GM18505 (cell line): ENCODE results near the gene PLD1.

Experiments
- ATAC-seq: cut with Tn5 transposase; IDR thresholded peaks from one replicate; pipeline ENCODE4 v1.9.1; 2021; ENCODE audit not compliant: unreplicated experiment
- POLR2A ChIP-seq: IDR thresholded peaks from 4 replicates; pipeline ENCODE4 v1.6.1; 2011; ENCODE audit warnings: borderline replicate concordance; ENCODE audit not compliant: insufficient read depth, insufficient read length; ENCODE audit errors: extremely low read depth

PLD1 gene

DNA sequence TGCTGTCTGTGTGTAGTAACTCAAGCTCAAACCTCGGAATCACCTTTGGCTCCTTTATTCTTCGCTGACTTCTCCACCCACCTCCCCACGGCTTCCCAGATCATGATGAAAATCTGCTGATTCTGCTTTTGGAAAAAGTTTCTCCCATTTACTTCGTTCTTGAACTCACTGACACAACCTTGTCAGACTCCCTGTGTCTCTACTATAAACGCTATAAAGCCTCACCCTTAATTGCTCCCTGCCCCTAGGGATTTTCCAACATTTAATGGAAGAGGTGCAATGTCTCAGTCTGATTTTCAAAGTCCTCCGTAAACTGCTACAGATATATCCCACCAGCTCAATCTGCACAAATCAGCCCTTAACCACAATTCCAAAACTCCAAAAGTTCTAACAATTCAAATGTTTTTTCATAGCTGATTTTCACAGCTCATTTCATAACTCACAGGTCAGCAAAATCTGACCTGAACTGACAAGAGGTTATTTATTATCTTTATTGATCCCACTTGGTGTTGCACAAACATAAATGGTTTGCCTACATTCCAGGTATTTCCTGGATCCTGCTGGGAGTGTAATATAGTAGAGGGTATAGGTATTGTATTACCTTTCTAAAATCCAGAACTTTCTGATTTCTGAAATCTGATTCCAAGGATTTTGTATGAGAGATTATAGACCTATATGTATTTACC is 129.4 kb downstream of the PLD1 start:
- no peak for TF ChIP-seq POLR2A
- ATAC-seq: no peak

DNA sequence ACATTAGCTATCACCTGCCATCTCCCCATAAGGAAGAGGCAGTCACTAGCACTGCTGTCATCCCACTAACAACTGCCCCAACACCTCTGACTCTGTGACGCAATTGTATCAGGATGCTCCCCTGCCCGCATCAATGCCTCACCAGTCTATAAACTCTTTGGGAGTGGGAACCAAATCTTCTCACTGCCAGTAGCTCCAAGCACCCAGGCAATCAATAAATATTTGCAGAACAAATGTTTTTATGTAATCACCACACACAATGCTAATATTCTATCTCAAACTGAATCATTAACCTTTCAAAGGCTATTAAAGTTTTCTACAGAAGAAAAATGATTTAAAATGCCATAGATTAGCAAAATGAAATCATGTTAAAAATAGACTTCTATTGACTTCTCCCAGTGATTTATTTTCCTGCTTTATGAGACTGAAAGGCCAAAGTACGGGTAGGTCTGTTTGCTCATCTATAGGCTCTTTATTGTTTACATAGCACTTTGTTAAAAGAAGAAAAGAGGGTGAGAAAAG is 131.3 kb downstream of the PLD1 start:
- no peak for ATAC-seq
- no peak for TF ChIP-seq POLR2A

DNA sequence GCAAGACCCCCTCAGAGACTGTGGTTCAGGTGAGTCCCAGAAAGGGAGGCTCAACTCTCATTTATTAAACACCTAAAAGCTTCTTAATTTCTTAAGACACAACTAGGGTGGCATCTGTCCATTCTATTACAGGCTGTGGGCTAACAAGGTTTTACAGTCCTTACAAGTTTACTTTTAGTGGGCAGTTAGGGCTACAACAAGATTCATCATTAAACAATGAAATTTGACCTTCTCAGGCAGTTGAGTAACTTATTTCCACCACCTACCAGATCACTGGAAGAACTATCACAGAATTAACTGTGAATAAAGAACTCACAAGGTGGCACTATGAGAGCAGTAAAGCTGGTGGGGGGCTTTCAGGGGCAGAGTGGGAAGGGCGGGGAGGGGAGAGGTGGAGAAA is 132.6 kb downstream of the PLD1 start:
- ATAC-seq: no peak
- no peak for TF ChIP-seq POLR2A

DNA sequence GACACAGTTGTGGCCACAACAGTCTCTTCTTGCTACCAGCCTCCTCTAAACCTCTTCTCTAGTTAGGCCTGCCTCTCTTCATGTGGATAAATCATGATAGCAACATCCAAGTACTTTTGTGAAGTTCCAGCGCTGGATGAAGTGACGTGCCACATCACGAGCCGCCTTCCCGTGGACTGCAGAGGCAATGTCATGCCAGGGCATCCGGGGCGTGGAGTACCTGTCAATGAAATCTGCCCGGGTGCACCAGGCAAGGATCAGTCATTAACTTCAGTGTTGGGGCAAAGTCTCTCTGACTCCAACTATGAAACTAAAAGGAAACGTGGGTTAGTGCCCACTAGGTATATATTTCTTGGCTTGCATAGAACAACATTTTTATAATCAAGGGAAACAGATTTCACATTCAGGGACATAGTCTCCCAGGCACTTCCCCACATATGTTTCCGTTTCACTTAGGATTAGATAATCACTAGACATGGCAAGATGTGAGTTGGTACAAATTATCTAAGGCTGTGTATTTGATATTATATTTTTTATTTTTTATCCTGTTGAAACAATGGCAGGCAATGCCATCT is 133.6 kb downstream of the PLD1 start:
- TF ChIP-seq POLR2A: no peak

DNA sequence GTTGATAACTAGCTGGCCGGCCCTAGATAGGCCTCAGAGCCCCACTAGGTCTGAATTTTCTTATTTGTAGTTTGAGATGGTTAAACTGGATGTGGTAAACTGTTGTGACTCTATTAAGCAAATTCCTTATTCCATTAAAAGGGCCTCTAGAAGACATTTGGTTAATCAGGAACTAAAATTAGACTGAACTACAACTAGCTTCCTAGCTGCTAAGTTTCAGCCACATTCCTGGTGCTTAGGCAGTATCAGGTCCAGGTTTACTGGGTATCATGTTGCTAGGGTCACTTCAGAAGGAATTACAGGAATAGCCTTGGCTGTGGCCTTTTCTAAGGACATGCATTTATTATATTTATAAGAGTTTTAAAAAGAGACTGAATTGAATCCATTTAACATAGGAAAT is 136.3 kb downstream of the PLD1 start:
- ATAC-seq: no peak
- no peak for TF ChIP-seq POLR2A

More for the DNA sequence above, 133.6 kb downstream of the PLD1 start:
- no peak for ATAC-seq

DNA sequence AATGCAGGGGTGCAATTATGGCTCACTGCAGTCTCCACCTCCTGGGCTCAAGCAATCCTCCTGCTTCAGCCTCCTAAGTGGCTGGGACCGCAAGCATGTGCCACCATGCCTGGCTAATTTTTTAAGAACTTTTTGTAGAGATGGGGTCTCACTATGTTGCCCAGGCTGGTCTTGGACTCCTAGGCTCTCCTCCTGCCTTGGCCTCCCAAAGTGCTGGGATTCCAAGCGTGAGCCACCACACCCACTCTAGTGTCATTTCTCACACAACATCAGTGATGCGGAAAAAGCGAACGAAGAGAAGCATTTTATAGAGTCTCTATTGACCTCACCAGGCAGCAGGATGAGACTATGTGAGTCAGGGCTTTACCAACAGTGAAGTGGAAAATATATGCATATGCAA is 137.7 kb downstream of the PLD1 start:
- TF ChIP-seq POLR2A: no peak
- no peak for ATAC-seq

DNA sequence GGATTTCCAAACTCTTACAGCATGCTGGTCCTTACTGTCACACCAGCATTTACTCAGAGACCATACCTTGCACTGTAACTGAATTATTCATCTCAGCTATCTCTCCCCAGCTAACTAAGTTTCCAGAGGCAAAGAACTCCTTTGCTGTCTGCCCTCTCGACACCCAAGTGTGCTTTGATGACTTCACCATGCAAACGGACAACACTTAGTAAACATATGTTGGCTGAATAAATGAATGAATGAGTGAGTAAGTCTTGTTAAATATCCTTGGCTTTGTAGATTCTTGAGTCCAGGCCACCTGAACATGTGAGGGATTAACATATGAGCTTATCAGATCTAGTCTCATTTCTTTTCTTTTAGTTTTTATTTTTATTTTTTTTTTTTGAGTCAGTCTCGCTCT is 138.2 kb downstream of the PLD1 start:
- no peak for TF ChIP-seq POLR2A
- ATAC-seq: no peak

DNA sequence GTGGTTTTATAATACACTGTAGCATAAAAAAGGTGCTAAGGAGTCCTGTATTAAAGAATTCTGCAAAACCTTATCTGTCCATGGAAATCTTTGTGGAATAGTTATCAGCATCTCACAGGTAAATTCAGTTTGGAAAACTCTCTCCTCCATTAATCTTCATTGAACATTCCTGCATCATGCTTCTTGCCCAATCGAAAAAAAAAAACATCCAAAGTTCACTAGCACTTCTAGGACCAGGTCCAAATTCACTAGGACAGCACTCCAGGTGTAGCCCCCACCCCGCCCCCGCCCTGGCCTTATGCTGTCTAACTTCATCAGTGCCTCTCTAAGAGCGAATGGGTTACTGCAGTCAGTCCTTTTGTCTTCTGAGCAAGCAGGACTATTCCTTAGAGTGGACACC is 138.6 kb downstream of the PLD1 start:
- no peak for TF ChIP-seq POLR2A
- ATAC-seq: no peak

DNA sequence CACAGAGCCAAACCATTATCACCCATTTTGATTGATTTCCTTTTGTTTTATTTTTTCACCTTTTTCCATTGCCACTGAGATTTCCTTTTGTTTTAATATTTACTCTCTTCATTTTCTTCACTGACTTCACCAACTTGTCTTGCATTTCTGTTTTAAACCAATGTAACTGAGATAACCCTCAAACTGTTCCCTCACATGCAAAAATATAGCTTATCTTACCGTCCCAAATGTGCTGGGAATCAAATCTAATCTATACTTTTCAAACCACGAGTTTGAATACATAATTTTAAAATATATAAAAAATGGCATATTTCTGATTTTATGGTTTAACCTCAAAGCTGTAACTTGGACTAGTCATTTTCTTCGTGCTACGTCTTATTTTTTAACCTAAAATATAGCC is 143.8 kb downstream of the PLD1 start:
- no peak for ATAC-seq
- TF ChIP-seq POLR2A: no peak

DNA sequence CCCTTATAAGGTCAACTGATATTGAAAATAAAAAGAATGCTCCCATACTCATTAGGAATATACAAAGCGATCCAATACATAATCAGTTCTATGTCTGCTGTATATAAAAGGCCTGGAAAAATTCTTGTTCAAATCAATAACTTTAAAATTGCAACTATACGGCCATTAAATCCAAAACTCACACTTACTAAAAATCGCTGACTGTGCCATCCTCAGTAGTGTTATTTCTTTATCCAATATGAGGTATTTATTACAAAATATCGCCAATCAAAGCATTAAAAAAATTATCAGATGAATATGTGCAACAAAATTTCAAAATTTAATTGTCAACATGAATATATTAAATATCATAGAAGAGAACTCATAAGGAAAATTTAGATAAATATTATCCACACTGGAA is 146.5 kb downstream of the PLD1 start:
- no peak for ATAC-seq
- no peak for TF ChIP-seq POLR2A

DNA sequence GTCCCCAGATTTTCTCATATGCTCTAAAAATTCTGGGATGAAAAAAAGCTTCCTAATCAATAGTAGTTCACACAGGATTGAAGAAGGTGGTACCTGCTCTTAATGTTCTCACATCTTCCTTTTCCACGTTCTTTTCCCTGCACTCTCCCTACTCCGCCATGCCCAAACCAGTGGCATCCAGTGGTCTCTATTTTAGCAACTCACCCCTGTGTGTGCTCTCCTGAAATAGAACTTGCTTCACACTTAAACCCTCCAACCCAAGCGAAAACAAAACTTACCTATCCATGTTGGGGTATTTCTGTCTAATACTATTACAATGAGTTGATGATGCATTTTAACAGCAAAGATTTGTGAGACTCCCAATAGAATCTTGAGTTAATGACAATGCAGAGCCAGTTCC is 148.8 kb downstream of the PLD1 start:
- no peak for ATAC-seq
- no peak for TF ChIP-seq POLR2A

DNA sequence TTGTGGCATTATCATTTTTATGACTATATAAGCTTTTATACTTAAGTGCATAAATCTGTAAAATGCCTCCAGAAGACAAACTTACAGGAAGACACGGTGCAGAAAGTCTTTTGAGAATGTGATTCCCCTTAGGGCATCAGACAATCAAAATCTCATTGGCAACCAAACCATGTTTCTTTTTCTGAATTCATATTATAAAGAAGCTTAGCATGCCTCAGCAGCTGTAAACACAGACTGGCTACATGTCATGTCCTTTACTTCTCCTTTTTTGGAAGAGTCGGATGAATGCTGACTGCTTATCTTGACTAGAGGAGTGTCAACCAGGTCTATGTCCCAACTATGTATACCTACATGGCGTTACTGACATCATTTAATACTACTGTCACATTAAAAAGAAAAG is 150.1 kb downstream of the PLD1 start:
- ATAC-seq: no peak
- TF ChIP-seq POLR2A: no peak

DNA sequence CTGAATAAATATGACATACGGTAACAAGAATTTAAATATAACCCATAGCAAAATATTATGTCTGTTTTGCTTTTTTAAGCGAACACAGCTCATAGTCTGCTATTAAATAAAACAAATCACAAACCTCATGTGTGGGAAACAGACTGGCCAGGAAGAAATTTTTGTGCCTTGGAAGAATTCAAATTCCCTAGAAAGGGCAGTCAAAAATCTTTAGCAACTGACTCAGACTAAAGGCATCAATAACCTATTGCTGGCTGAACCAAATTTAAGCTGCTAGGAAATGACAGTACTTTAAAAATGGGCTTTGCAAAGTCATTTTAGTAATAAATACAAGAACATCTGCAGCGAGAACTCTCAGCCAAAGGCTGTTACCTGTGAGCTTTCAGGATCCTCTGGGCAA is 151.4 kb downstream of the PLD1 start:
- TF ChIP-seq POLR2A: no peak
- ATAC-seq: no peak

DNA sequence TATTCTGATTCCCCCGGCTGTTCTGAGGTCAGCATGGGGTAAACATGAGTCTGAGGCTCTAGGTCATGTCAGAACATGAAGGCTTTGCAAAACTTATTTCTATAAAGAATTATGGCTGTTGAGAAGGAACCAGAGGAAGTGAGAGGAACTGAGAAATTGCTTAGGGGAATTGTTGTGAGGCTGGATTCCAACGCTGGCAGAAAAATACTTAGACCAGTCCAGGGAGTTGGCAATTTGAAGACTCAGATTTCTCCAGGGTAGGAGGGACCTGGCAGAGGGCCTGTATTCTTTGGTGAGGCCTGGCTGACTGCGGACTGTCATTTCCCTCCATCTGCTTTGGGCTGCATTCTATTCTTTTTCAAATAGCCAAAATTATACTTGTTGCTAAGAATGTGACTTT is 155.5 kb downstream of the PLD1 start:
- TF ChIP-seq POLR2A: no peak
- no peak for ATAC-seq
